Mesenchymal stem cell (in vitro differentiated cells and primary cell): ENCODE data around the gene WEE1.

Source experiments
- DNase-seq: peaks from one replicate; pipeline ENCODE4 v3.0.0-alpha.2; 2013
- H2AFZ ChIP-seq: one replicate; pipeline ENCODE4 v1.6.1; 2013; ENCODE audit warnings: low read depth, mild to moderate bottlenecking, control low read depth, inconsistent platforms, low read length, moderate library complexity
- H2AK5ac ChIP-seq: 2 replicates; pipeline ENCODE4 v1.6.1; 2013; ENCODE audit warnings: low read length, moderate library complexity, mild to moderate bottlenecking, inconsistent platforms; ENCODE audit not compliant: severe bottlenecking
- H2BK120ac ChIP-seq: one replicate; pipeline ENCODE4 v1.6.1; 2013; ENCODE audit warnings: low read depth, mild to moderate bottlenecking, inconsistent platforms, low read length, moderate library complexity
- H2BK12ac ChIP-seq, 2 experiments: one replicate each; pipeline ENCODE4 v1.6.1; 2013; ENCODE audit warnings: inconsistent platforms in 2 of 2, low read length in 2 of 2, mild to moderate bottlenecking in 2 of 2, moderate library complexity in 2 of 2, control low read depth in 1 of 2
- H2BK15ac ChIP-seq: one replicate; pipeline ENCODE4 v1.6.1; 2013; ENCODE audit warnings: mild to moderate bottlenecking, low read depth, inconsistent platforms; ENCODE audit not compliant: poor library complexity, severe bottlenecking
- H2BK5ac ChIP-seq: 2 replicates; pipeline ENCODE4 v1.6.1; 2013; ENCODE audit warnings: low read depth, mild to moderate bottlenecking, low read length, control low read depth, inconsistent platforms; ENCODE audit not compliant: poor library complexity, severe bottlenecking
- H3K14ac ChIP-seq, 2 experiments: one replicate each; pipeline ENCODE4 v1.6.1; 2013; ENCODE audit warnings: inconsistent platforms in 2 of 2, low read length in 2 of 2, control low read depth in 1 of 2, mild to moderate bottlenecking in 1 of 2, moderate library complexity in 1 of 2
- H3K18ac ChIP-seq, 2 experiments: one replicate each; pipeline ENCODE4 v1.6.1; 2013; ENCODE audit warnings: inconsistent platforms in 2 of 2, low read length in 2 of 2, control low read depth in 1 of 2, low read depth in 1 of 2, mild to moderate bottlenecking in 1 of 2
- H3K23ac ChIP-seq, 2 experiments: one replicate each; pipeline ENCODE4 v1.6.1; 2013; ENCODE audit warnings: inconsistent platforms in 2 of 2, low read length in 2 of 2, mild to moderate bottlenecking in 2 of 2, moderate library complexity in 2 of 2, control low read depth in 1 of 2
- H3K27ac ChIP-seq: 2 replicates; pipeline ENCODE4 v1.5.1; 2013; ENCODE audit warnings: mild to moderate bottlenecking, moderate library complexity, low read length, control low read depth, inconsistent platforms; ENCODE audit not compliant: poor library complexity, severe bottlenecking
- H3K27me3 ChIP-seq, 2 experiments: 2 replicates each; pipeline versions ENCODE4 v1.6.1 to v1.7.0; 2013; ENCODE audit warnings: low read length in 2 of 2, mild to moderate bottlenecking in 2 of 2, moderate library complexity in 2 of 2, control low read depth in 1 of 2, inconsistent platforms in 1 of 2; ENCODE audit not compliant: control insufficient read depth in 1 of 2, insufficient read depth in 1 of 2
- H3K36me3 ChIP-seq, 2 experiments: 2 replicates each; pipeline versions ENCODE4 v1.6.1 to v1.7.0; 2013; ENCODE audit warnings: low read length in 2 of 2, control low read depth in 1 of 2, inconsistent platforms in 1 of 2, low read depth in 1 of 2, mild to moderate bottlenecking in 1 of 2; ENCODE audit not compliant: insufficient read depth in 2 of 2, control insufficient read depth in 1 of 2
- H3K4ac ChIP-seq, 2 experiments: one replicate each; pipeline ENCODE4 v1.6.1; 2013; ENCODE audit warnings: inconsistent platforms in 2 of 2, low read length in 2 of 2, mild to moderate bottlenecking in 2 of 2, moderate library complexity in 2 of 2, control low read depth in 1 of 2, low read depth in 1 of 2
- H3K4me1 ChIP-seq: 2 replicates; pipeline ENCODE4 v1.6.1; 2013; ENCODE audit warnings: low read depth, low read length, control low read depth; ENCODE audit not compliant: control insufficient read depth, insufficient read depth
- H3K4me2 ChIP-seq: 2 replicates; pipeline ENCODE4 v1.6.1; 2013; ENCODE audit warnings: low read length, mild to moderate bottlenecking, inconsistent platforms; ENCODE audit not compliant: poor library complexity, severe bottlenecking
- H3K4me3 ChIP-seq, 2 experiments: 2 replicates each; pipeline versions ENCODE4 v1.5.1 to v1.7.0; 2013; ENCODE audit warnings: low read length in 2 of 2, mild to moderate bottlenecking in 2 of 2, control low read depth in 1 of 2, low read depth in 1 of 2; ENCODE audit not compliant: insufficient read depth in 1 of 2
- H3K79me1 ChIP-seq: replicated peaks from 2 replicates; pipeline ENCODE4 v1.6.1; 2013; ENCODE audit warnings: mild to moderate bottlenecking, control low read depth, low read length, inconsistent platforms; ENCODE audit not compliant: poor library complexity, severe bottlenecking
- H3K9ac ChIP-seq: 2 replicates; pipeline ENCODE4 v1.7.0; 2013; ENCODE audit warnings: mild to moderate bottlenecking, low read length, moderate library complexity
- H3K9me3 ChIP-seq: 2 replicates; pipeline ENCODE4 v1.7.0; 2013; ENCODE audit warnings: mild to moderate bottlenecking, low read length; ENCODE audit not compliant: control insufficient read depth
- H4K8ac ChIP-seq: one replicate; pipeline ENCODE4 v1.6.1; 2013; ENCODE audit warnings: inconsistent platforms, mild to moderate bottlenecking, low read length, moderate library complexity
- H4K91ac ChIP-seq: one replicate; pipeline ENCODE4 v1.6.1; 2013; ENCODE audit warnings: mild to moderate bottlenecking, low read length, inconsistent platforms
- WGBS: methylation state at CpG from one replicate; pipeline ENCODE4 v1.1.7; 2013; ENCODE audit warnings: mixed read lengths; 5-methylcytosine and 5-hydroxymethylcytosine counted together

Gene WEE1

GRCh38 chr11:9528136-9528501 is 45.4 kb upstream of the WEE1 start:
- Histone ChIP-seq H4K8ac (no peak overlapping the region), H4K91ac (no peak overlapping the region), H2AFZ (no peak overlapping the region), H3K9me3 (no peaks in the 10 kb centered on the region), H3K4me2 (no peak overlapping the region), H3K4me1 (peaks cover 10% of the 10 kb centered on the region), H3K27ac (no peak overlapping the region), H3K14ac (no peak overlapping the region), H2BK15ac (no peak overlapping the region), H3K36me3 (peaks cover 5 to 9% of the 10 kb centered on the region in 2 experiments), H2BK5ac (no peak overlapping the region), H3K4me3 (peak overlapping the region in 1 of 2 experiments; percentile 1), H3K79me1 (peaks cover 3% of the 10 kb centered on the region), H2BK12ac (no peak overlapping the region), H3K18ac (no peak overlapping the region), H2AK5ac (no peak overlapping the region), H3K27me3 (no peaks in the 10 kb centered on the region), H3K4ac (no peak overlapping the region), H3K23ac (no peak overlapping the region), H2BK120ac (no peak overlapping the region), H3K9ac (peak overlapping the region; percentile 54)
- WGBS = no CpG with 5 or more reads among the region's 1 CpG
- DNase-seq = no peak

- no peak overlapping the region for H3K4me3 ChIP-seq
- no peak overlapping the region for H3K9ac ChIP-seq
- H3K18ac ChIP-seq = no peak overlapping the region
- H3K27me3 ChIP-seq = no peaks in the 10 kb centered on the region
- no peak overlapping the region for H2BK120ac ChIP-seq
- H3K14ac ChIP-seq = no peak overlapping the region
- WGBS = 92% methylated on average over 11 of the region's 12 CpGs
- no peak overlapping the region for H2BK5ac ChIP-seq
- H3K36me3 ChIP-seq = peaks cover 5 to 9% of the 10 kb centered on the region in 2 experiments
- H3K4ac ChIP-seq = no peak overlapping the region
- no peak overlapping the region for H2AFZ ChIP-seq
- no peak overlapping the region for H2BK12ac ChIP-seq
- H3K23ac ChIP-seq = no peak overlapping the region
- no peak overlapping the region for H2BK15ac ChIP-seq
- no peak for DNase-seq
- no peak overlapping the region for H2AK5ac ChIP-seq
- peaks cover 10% of the 10 kb centered on the region for H3K4me1 ChIP-seq
- H3K79me1 ChIP-seq = peaks cover 3% of the 10 kb centered on the region
- no peak overlapping the region for H3K27ac ChIP-seq
- H3K9me3 ChIP-seq = no peaks in the 10 kb centered on the region
- H4K91ac ChIP-seq = no peak overlapping the region
- no peak overlapping the region for H4K8ac ChIP-seq
- no peak overlapping the region for H3K4me2 ChIP-seq
Observed at GRCh38 chr11:9528573-9529333, 44.7 kb upstream of the WEE1 start.

- DNase-seq = no peak
- no peak overlapping the region for H3K4me3 ChIP-seq
- H3K18ac ChIP-seq = no peak overlapping the region
- no peak overlapping the region for H2AFZ ChIP-seq
- peak overlapping the region in 1 of 2 experiments; percentile 40 for H3K23ac ChIP-seq
- no peak overlapping the region for H2BK12ac ChIP-seq
- no peak overlapping the region for H3K9ac ChIP-seq
- no peak overlapping the region for H3K4me2 ChIP-seq
- peaks cover 3% of the 10 kb centered on the region for H3K79me1 ChIP-seq
- no peak overlapping the region for H2AK5ac ChIP-seq
- H2BK15ac ChIP-seq = no peak overlapping the region
- peak overlapping the region in 1 of 2 experiments; percentile 45 for H3K4ac ChIP-seq
- no peaks in the 10 kb centered on the region for H3K27me3 ChIP-seq
- no peak overlapping the region for H4K91ac ChIP-seq
- no peak overlapping the region for H3K14ac ChIP-seq
- H2BK120ac ChIP-seq = no peak overlapping the region
- peaks cover 10% of the 10 kb centered on the region for H3K4me1 ChIP-seq
- peaks cover 5 to 9% of the 10 kb centered on the region in 2 experiments for H3K36me3 ChIP-seq
- H4K8ac ChIP-seq = no peak overlapping the region
- no peaks in the 10 kb centered on the region for H3K9me3 ChIP-seq
- H2BK5ac ChIP-seq = no peak overlapping the region
- no peak overlapping the region for H3K27ac ChIP-seq
- WGBS = 82% methylated on average over 3 of the region's 3 CpGs
Observed at GRCh38 chr11:9529334-9529650, 44.2 kb upstream of the WEE1 start.

GRCh38 chr11:9530020-9530621 is 43.3 kb upstream of the WEE1 start:
- Histone ChIP-seq H3K9me3 (no peaks in the 10 kb centered on the region), H3K27ac (no peak overlapping the region), H2BK12ac (no peak overlapping the region), H3K14ac (no peak overlapping the region), H3K4me1 (peaks cover 11% of the 10 kb centered on the region), H2BK5ac (no peak overlapping the region), H4K8ac (no peak overlapping the region), H3K27me3 (no peaks in the 10 kb centered on the region), H4K91ac (no peak overlapping the region), H2BK120ac (no peak overlapping the region), H2BK15ac (no peak overlapping the region), H2AFZ (no peak overlapping the region), H3K23ac (no peak overlapping the region), H3K79me1 (peaks cover 3% of the 10 kb centered on the region), H3K18ac (no peak overlapping the region), H2AK5ac (no peak overlapping the region), H3K4me3 (no peak overlapping the region), H3K36me3 (peaks cover 5 to 7% of the 10 kb centered on the region in 2 experiments), H3K4ac (no peak overlapping the region), H3K9ac (no peak overlapping the region), H3K4me2 (no peak overlapping the region)
- no peak for DNase-seq
- 88% methylated on average over 8 of the region's 9 CpGs for WGBS
